Upper lobe of left lung (tissue), 6 donors: ENCODE measurements around the gene PRSS21. TPM values are rescaled to one million over a fixed set of nuclear protein-coding genes. Genes with fewer than 3 reads are reported as not detected.

Experiments used
- ATAC-seq, 2 donors: fragments of 200-7000 bp; cut with Tn5 transposase; one replicate each; pipeline ENCODE4 v1.9.1; 2022; ENCODE audit warnings: mild to moderate bottlenecking in 2 of 2, moderate library complexity in 2 of 2; ENCODE audit not compliant: low FRiP score in 2 of 2
- DNase-seq, 2 donors: peaks; one replicate each; pipeline ENCODE4 v3.0.0-alpha.2; 2019 to 2020
- H3K27ac ChIP-seq, 4 donors: fragments of 200-600 bp; sonication (generic); one replicate each; pipeline ENCODE4 v1.5.1; 2016 to 2019
- H3K27me3 ChIP-seq, 4 donors: fragments of 200-600 bp; sonication (generic); one replicate each; pipeline ENCODE4 v1.5.1; 2017 to 2019
- H3K36me3 ChIP-seq, 4 donors: fragments of 200-600 bp; sonication (generic); one replicate each; pipeline ENCODE4 v1.5.1; 2016 to 2019
- H3K4me1 ChIP-seq, 4 donors: fragments of 200-600 bp; sonication (generic); one replicate each; pipeline ENCODE4 v1.5.1; 2018 to 2019
- H3K4me3 ChIP-seq, 4 donors: fragments of 200-600 bp; sonication (generic); one replicate each; pipeline ENCODE4 v1.5.1; 2017 to 2019; ENCODE audit warnings: mild to moderate bottlenecking in 2 of 4, moderate library complexity in 1 of 4
- H3K9me3 ChIP-seq, 4 donors: fragments of 200-600 bp; sonication (generic); one replicate each; pipeline ENCODE4 v1.5.1; 2018 to 2019
- CTCF ChIP-seq, 6 experiments: fragments of 450-650 bp in 4 of 6; fragments of 200-600 bp in 2 of 6; sonication (generic) in 2 of 6; IDR thresholded peaks; one replicate each; pipeline ENCODE4 v1.5.1; 2016 to 2019; ENCODE audit warnings: antibody characterized with exemption in 6 of 6
- EP300 ChIP-seq, 4 donors: sonication (generic); formaldehyde crosslinking; IDR thresholded peaks; one replicate each; pipeline ENCODE4 v1.5.1; 2017; ENCODE audit warnings: antibody characterized with exemption in 4 of 4, control low read depth in 2 of 4
- POLR2A ChIP-seq, 4 donors: fragments of 450-650 bp; IDR thresholded peaks; one replicate each; pipeline ENCODE4 v1.5.1; 2016 to 2017; ENCODE audit warnings: antibody characterized with exemption in 4 of 4, mild to moderate bottlenecking in 2 of 4
- POLR2AphosphoS5 ChIP-seq, 2 donors: sonication (generic); formaldehyde crosslinking; IDR thresholded peaks; one replicate each; pipeline ENCODE4 v1.5.1; 2017; ENCODE audit warnings: antibody characterized with exemption in 2 of 2
- WGBS, 2 donors: methylation state at CpG; one replicate each; pipeline ENCODE4 v1.1.5; 2017 to 2018; 5-methylcytosine and 5-hydroxymethylcytosine counted together
- total RNA-seq, 6 donors: library from RNA; depleted of rRNA in 4 of 6; stranded (reverse); fragments of >200 nt in 4 of 6; gene quantifications; one replicate each; pipeline versions ENCODE4 v1.1.0 to v1.2.1, GENCODE V29; 2016 to 2021
- donor health status: DM: no; HTN: no; CAD: no; lungs with moderate emphysema.
- donor health status: DM: no; HTN: yes; CAD: no; lungs with severe emphysema.

The PRSS21 gene
- total RNA-seq, 6 donors from 2014 or later = 1.2 to 16.2 (median 14.5) TPM; not detected in 1

GRCh38 chr16:2828876-2829430, 11.9 kb downstream of the PRSS21 start:
- H3K4me3 ChIP-seq = no peak overlapping the region
- no peak for ATAC-seq
- no peaks in the 10 kb centered on the region for H3K9me3 ChIP-seq
- H3K27me3 ChIP-seq = no peaks in the 10 kb centered on the region
- no peak for TF ChIP-seq CTCF (IDR thresholded peaks at IDR 0.05)
- TF ChIP-seq POLR2AphosphoS5 (IDR thresholded peaks at IDR 0.05) = no peak
- no peak for TF ChIP-seq EP300 (IDR thresholded peaks at IDR 0.05)
- TF ChIP-seq POLR2A (IDR thresholded peaks at IDR 0.05) = no peak
- 89 to 91% methylated on average over 16 to 17 of the region's 17 CpGs for WGBS, 2 donors
- DNase-seq = no peak
- no peak overlapping the region for H3K27ac ChIP-seq
- no peaks in the 10 kb centered on the region for H3K36me3 ChIP-seq
- peaks cover 0 to 12% (median 4%) of the 10 kb centered on the region in 4 donors for H3K4me1 ChIP-seq

GRCh38 chr16:2829501-2830354, 12.7 kb downstream of the PRSS21 start, which contains the start of gene ZG16B:
Gene ZG16B, plus strand, starts transcription at chr16:2830303. Its CDS starts 139 bp downstream, at chr16:2830442.
- peak within 1 kb of the TSS in 1 of 4 donors; percentile 1 for H3K27ac ChIP-seq
- no peak within 1 kb of the TSS for H3K4me3 ChIP-seq
- H3K4me1 ChIP-seq = peaks cover 0 to 12% (median 4%) of the 10 kb centered on the region in 4 donors
- H3K27me3 ChIP-seq = no peaks in the 10 kb centered on the region
- H3K9me3 ChIP-seq = no peaks in the 10 kb centered on the region
- 55 to 58% methylated on average over 8 to 30 of the region's 32 CpGs for WGBS, 2 donors
- H3K36me3 ChIP-seq = no peaks in the 10 kb centered on the region
- ATAC-seq (no peak), DNase-seq (no peak)
- TF ChIP-seq EP300 (IDR thresholded peaks at IDR 0.05) (no peak), CTCF (IDR thresholded peaks at IDR 0.05) (no peak), POLR2AphosphoS5 (IDR thresholded peaks at IDR 0.05) (no peak), POLR2A (IDR thresholded peaks at IDR 0.05) (no peak)

- DNase-seq (no peak), ATAC-seq (no peak)
- peak overlapping the region in 1 of 4 donors; percentile 1 for H3K27ac ChIP-seq
Observed at GRCh38 chr16:2830355-2830695, 13.3 kb downstream of the PRSS21 start.

GRCh38 chr16:2831203-2831602, 14.2 kb downstream of the PRSS21 start:
- H3K4me3 ChIP-seq = no peak overlapping the region
- TF ChIP-seq POLR2AphosphoS5 (IDR thresholded peaks at IDR 0.05) = no peak
- no peak for TF ChIP-seq POLR2A (IDR thresholded peaks at IDR 0.05)
- TF ChIP-seq CTCF (IDR thresholded peaks at IDR 0.05) = no peak
- no peak for TF ChIP-seq EP300 (IDR thresholded peaks at IDR 0.05)
- no peaks in the 10 kb centered on the region for H3K9me3 ChIP-seq
- ATAC-seq = no peak
- no peaks in the 10 kb centered on the region for H3K36me3 ChIP-seq
- DNase-seq = no peak
- H3K4me1 ChIP-seq = peaks cover 0 to 12% (median 7%) of the 10 kb centered on the region in 4 donors
- no peak overlapping the region for H3K27ac ChIP-seq
- no peaks in the 10 kb centered on the region for H3K27me3 ChIP-seq
- 82 to 84% methylated on average over 11 to 14 of the region's 15 CpGs for WGBS, 2 donors

More at GRCh38 chr16:2830355-2830695, 13.3 kb downstream of the PRSS21 start:
- Histone ChIP-seq H3K27me3 (no peaks in the 10 kb centered on the region), H3K4me1 (peaks cover 0 to 12% (median 5%) of the 10 kb centered on the region in 4 donors), H3K4me3 (no peak overlapping the region), H3K9me3 (no peaks in the 10 kb centered on the region), H3K36me3 (no peaks in the 10 kb centered on the region)
- WGBS, 2 donors = 74 to 90% methylated on average over 1 to 5 of the region's 5 CpGs
- no peak for TF ChIP-seq EP300 (IDR thresholded peaks at IDR 0.05)
- TF ChIP-seq POLR2A (IDR thresholded peaks at IDR 0.05) = no peak
- no peak for TF ChIP-seq POLR2AphosphoS5 (IDR thresholded peaks at IDR 0.05)
- TF ChIP-seq CTCF (IDR thresholded peaks at IDR 0.05) = no peak
